GM18873 (cell line): ENCODE measurements around the gene TECPR2.

Experiments used
- ATAC-seq: cut with Tn5 transposase; IDR thresholded peaks from one replicate; pipeline ENCODE4 v1.9.1; 2021; ENCODE audit warnings: mild to moderate bottlenecking, moderate library complexity, moderate number of reproducible peaks; ENCODE audit not compliant: unreplicated experiment, low FRiP score

Gene TECPR2

GRCh38 chr14:102505775-102506625 is 143.3 kb downstream of the TECPR2 start:
- ATAC-seq: no peak

GRCh38 chr14:102506626-102506925 is 143.8 kb downstream of the TECPR2 start:
- no peak for ATAC-seq

GRCh38 chr14:102507081-102507856 is 144.5 kb downstream of the TECPR2 start:
- ATAC-seq: no peak

- ATAC-seq: no peak
Observed at GRCh38 chr14:102507857-102508312, 145.1 kb downstream of the TECPR2 start.

- no peak for ATAC-seq
Observed at GRCh38 chr14:102508410-102508773, 145.7 kb downstream of the TECPR2 start.

- ATAC-seq: no peak
Observed at GRCh38 chr14:102508774-102509745, 146.3 kb downstream of the TECPR2 start.

GRCh38 chr14:102509746-102510615 is 147.2 kb downstream of the TECPR2 start, which contains the start of gene ANKRD9:
TSS of gene ANKRD9 (minus strand) at chr14:102509776. CDS start at chr14:102507889, 1,887 bp downstream.
- peak; percentile 57 for ATAC-seq

- no peak for ATAC-seq
Observed at GRCh38 chr14:102510616-102511520, 148.1 kb downstream of the TECPR2 start.

GRCh38 chr14:102511538-102511937 is 148.8 kb downstream of the TECPR2 start:
- ATAC-seq: no peak

- ATAC-seq: no peak
Observed at GRCh38 chr14:102512793-102513300, 150.1 kb downstream of the TECPR2 start.

GRCh38 chr14:102513899-102514772 is 151.4 kb downstream of the TECPR2 start:
- no peak for ATAC-seq

GRCh38 chr14:102514987-102515733 is 152.4 kb downstream of the TECPR2 start:
- ATAC-seq: no peak

GRCh38 chr14:102516531-102517391 is 154.0 kb downstream of the TECPR2 start:
- no peak for ATAC-seq

GRCh38 chr14:102517392-102518062 is 154.8 kb downstream of the TECPR2 start:
- ATAC-seq: no peak

- ATAC-seq: no peak
Observed at GRCh38 chr14:102518063-102518648, 155.4 kb downstream of the TECPR2 start.
